A549 (cell line): ENCODE measurements around the gene RTEL1. TPM values are rescaled to one million over a fixed set of nuclear protein-coding genes. Genes with fewer than 3 reads are reported as not detected.
A peak's percentile ranks its signal among the peaks of the same experiment; 100 is the strongest.

Experiments
- ATAC-seq, 2 experiments: fragments of 200-7000 bp in 1 of 2; fragments of >200 bp in 1 of 2; cut with Nextera tagmentation in 1 of 2; cut with Tn5 transposase in 1 of 2; 3 replicates each; pipeline versions ENCODE4 v1.8.0 to v1.9.1; 2018 to 2020; ENCODE audit warnings: mild to moderate bottlenecking in 1 of 2, moderate library complexity in 1 of 2
- CTCF ChIA-PET: fragments of 300-600 bp; sonication (Branson Sonifier 250); formaldehyde crosslinking; extraction: SDS; loops from one replicate; lab custom pipeline; 2021; ENCODE audit warnings: antibody characterized with exemption, inconsistent platforms; lab: Yijun Ruan, JAX
- POLR2A ChIA-PET: fragments of 350-600 bp; formaldehyde crosslinking; extraction: SDS; loops from one replicate; lab custom pipeline; 2021; ENCODE audit warnings: antibody characterized with exemption, inconsistent platforms; lab: Yijun Ruan, JAX
- DNase-seq, 2 experiments: peaks; one replicate each; pipeline versions ENCODE4 v3.0.0 to v3.0.0-alpha.2; 2011 to 2016; ENCODE audit warnings: low read depth in 1 of 2, low spot score in 1 of 2
- FAIRE-seq: peaks from 2 replicates; lab custom pipeline; 2011; peaks lifted over from hg19 to GRCh38; lab: Jason Lieb, UNC
- H3K27ac ChIP-seq, 2 experiments: fragments of >200 bp; sonication (Bioruptor Twin); formaldehyde crosslinking; 3 replicates each; pipeline ENCODE4 v1.5.1; 2016 to 2017
- H3K4me1 ChIP-seq: fragments of >200 bp; sonication (Bioruptor Twin); formaldehyde crosslinking; 3 replicates; pipeline ENCODE4 v1.6.1; 2016
- H3K4me2 ChIP-seq: fragments of >200 bp; sonication (Bioruptor Twin); formaldehyde crosslinking; 3 replicates; pipeline ENCODE4 v1.6.1; 2016
- H3K4me3 ChIP-seq: fragments of >200 bp; sonication (Bioruptor Twin); formaldehyde crosslinking; 3 replicates; pipeline ENCODE4 v1.5.1; 2016
- H3K9me3 ChIP-seq: fragments of >200 bp; sonication (Bioruptor Twin); formaldehyde crosslinking; 3 replicates; pipeline ENCODE4 v1.6.1; 2016
- ATOH8 ChIP-seq: fragments of 250-450 bp; sonication (Bioruptor Pico); IDR thresholded peaks from 2 replicates; pipeline ENCODE4 v1.5.0; 2020; ENCODE audit warnings: low read depth, mild to moderate bottlenecking, moderate library complexity
- CEBPB ChIP-seq, 2 experiments: fragments of >200 bp in 1 of 2; sonication (Bioruptor Twin) in 1 of 2; formaldehyde crosslinking in 1 of 2; IDR thresholded peaks; 2 replicates each; pipeline ENCODE4 v1.6.1; 2012 to 2016
- CHD2 ChIP-seq: fragments of 150-350 bp; IDR thresholded peaks from 2 replicates; pipeline ENCODE4 v1.6.1; 2014; ENCODE audit warnings: low read length; ENCODE audit not compliant: partially characterized antibody
- CHD4 ChIP-seq: fragments of 200-600 bp; sonication (generic); IDR thresholded peaks from 2 replicates; pipeline ENCODE4 v1.6.1; 2016; ENCODE audit warnings: antibody characterized with exemption, mild to moderate bottlenecking, borderline replicate concordance
- CTCF ChIP-seq: fragments of >200 bp; sonication (Bioruptor Twin); formaldehyde crosslinking; IDR thresholded peaks from 3 replicates; pipeline ENCODE4 v1.5.1; 2016
- EP300 ChIP-seq, 2 experiments: fragments of >200 bp; sonication (Bioruptor Twin); formaldehyde crosslinking; IDR thresholded peaks; 2 replicates in 1 of 2; 3 replicates in 1 of 2; pipeline ENCODE4 v1.6.1; 2016 to 2017
- FOSB ChIP-seq: fragments of 250-450 bp; sonication (Bioruptor Pico); IDR thresholded peaks from 2 replicates; pipeline ENCODE4 v1.5.0; 2020; ENCODE audit warnings: mild to moderate bottlenecking, moderate library complexity
- FOSL2 ChIP-seq, 2 experiments: fragments of 450-650 bp in 1 of 2; fragments of >200 bp in 1 of 2; sonication (Bioruptor Twin) in 1 of 2; formaldehyde crosslinking; IDR thresholded peaks; 2 replicates each; pipeline versions ENCODE4 v1.5.0 to v1.6.1; 2016 to 2020; ENCODE audit warnings: mild to moderate bottlenecking in 1 of 2, moderate library complexity in 1 of 2
- GATA3 ChIP-seq: IDR thresholded peaks from 2 replicates; pipeline ENCODE4 v1.6.1; 2012; ENCODE audit warnings: borderline replicate concordance
- HES2 ChIP-seq: fragments of >200 bp; sonication (Bioruptor Twin); formaldehyde crosslinking; IDR thresholded peaks from 2 replicates; pipeline ENCODE4 v1.6.1; 2016
- HMGXB4 ChIP-seq: fragments of 250-450 bp; sonication (Bioruptor Pico); IDR thresholded peaks from 2 replicates; pipeline ENCODE4 v1.5.0; 2021; ENCODE audit warnings: mild to moderate bottlenecking, moderate library complexity, borderline replicate concordance
- HOXA7 ChIP-seq: fragments of 250-450 bp; sonication (Bioruptor Pico); IDR thresholded peaks from 2 replicates; pipeline ENCODE4 v1.5.0; 2020; ENCODE audit warnings: mild to moderate bottlenecking, moderate library complexity
- HOXB13 ChIP-seq: fragments of 250-450 bp; sonication (Bioruptor Pico); IDR thresholded peaks from 2 replicates; pipeline ENCODE4 v1.5.0; 2020; ENCODE audit warnings: low read depth, mild to moderate bottlenecking, moderate library complexity
- HOXB5 ChIP-seq: fragments of 250-450 bp; sonication (Bioruptor Pico); IDR thresholded peaks from 2 replicates; pipeline ENCODE4 v1.5.0; 2020; ENCODE audit warnings: mild to moderate bottlenecking, moderate library complexity
- KDM1A ChIP-seq: fragments of 200-600 bp; sonication (generic); IDR thresholded peaks from 2 replicates; pipeline ENCODE4 v1.6.1; 2016; ENCODE audit warnings: low read depth, mild to moderate bottlenecking
- KDM5A ChIP-seq: fragments of 200-600 bp; sonication (generic); IDR thresholded peaks from 2 replicates; pipeline ENCODE4 v1.6.1; 2016; ENCODE audit warnings: antibody characterized with exemption, mild to moderate bottlenecking
- MAFK ChIP-seq: fragments of 450-650 bp; IDR thresholded peaks from 2 replicates; pipeline ENCODE4 v1.6.1; 2014; ENCODE audit not compliant: partially characterized antibody
- MYC ChIP-seq: IDR thresholded peaks from 2 replicates; pipeline ENCODE4 v1.6.1; 2012; ENCODE audit warnings: mild to moderate bottlenecking, inconsistent platforms, low read length, improper control_type of control experiment, borderline replicate concordance
- NPAS2 ChIP-seq: fragments of 250-450 bp; sonication (Bioruptor Pico); IDR thresholded peaks from 2 replicates; pipeline ENCODE4 v1.8.0; 2022; ENCODE audit warnings: mild to moderate bottlenecking, moderate library complexity, borderline replicate concordance
- NR3C1 ChIP-seq: fragments of >200 bp; sonication (Bioruptor Twin); formaldehyde crosslinking; IDR thresholded peaks from 3 replicates; pipeline ENCODE4 v1.6.1; 2017
- POLR2AphosphoS2 ChIP-seq: conservative IDR thresholded peaks from 2 replicates; pipeline ENCODE4 v1.6.1; 2012; ENCODE audit warnings: low read length, improper control_type of control experiment, inconsistent platforms
- RAD21 ChIP-seq, 2 experiments: fragments of >200 bp in 1 of 2; sonication (Bioruptor Twin) in 1 of 2; formaldehyde crosslinking in 1 of 2; IDR thresholded peaks in 1 of 2; conservative IDR thresholded peaks in 1 of 2; 2 replicates in 1 of 2; 3 replicates in 1 of 2; pipeline ENCODE4 v1.6.1; 2012 to 2018; ENCODE audit warnings: inconsistent platforms in 1 of 2
- RCOR1 ChIP-seq: fragments of 150-350 bp; IDR thresholded peaks from 2 replicates; pipeline ENCODE4 v1.6.1; 2014; ENCODE audit warnings: antibody characterized with exemption, low read length, low read depth
- ZNF302 ChIP-seq: fragments of 250-450 bp; sonication (Bioruptor Pico); IDR thresholded peaks from 2 replicates; pipeline ENCODE4 v1.9.0; 2021; ENCODE audit warnings: inconsistent platforms, mild to moderate bottlenecking, moderate library complexity
- ZSCAN20 ChIP-seq: fragments of 250-450 bp; sonication (Bioruptor Pico); IDR thresholded peaks from 2 replicates; pipeline ENCODE4 v1.8.0; 2022; ENCODE audit warnings: mild to moderate bottlenecking, moderate library complexity
- WGBS: methylation state at CpG from one replicate; pipeline ENCODE4 v1.1.6; 2017; ENCODE audit errors: missing lambda C conversion rate; 5-methylcytosine and 5-hydroxymethylcytosine counted together
- polyA plus RNA-seq, 4 experiments: library from polyadenylated mRNA; depleted of rRNA in 3 of 4; stranded (reverse); fragments of >200 nt; fragmentation: RNase III in 1 of 4; extraction: RNeasy Plus Mini Kit Qiagen cat#74134 plus additional on column Dnase treatment in 1 of 4; gene quantifications; 2 replicates in 3 of 4; 3 replicates in 1 of 4; pipeline ENCODE4 v1.2.3, GENCODE V29; 2011 to 2017

Gene RTEL1
- polyA plus RNA-seq, 2 of the 4 experiments (the other 2 are of a cell fraction), result 11.3 to 12.6 TPM

GRCh38 chr20:63653041-63653973 is 4.8 kb upstream of the RTEL1 start, which contains the start of gene STMN3 (continued):
- no peak for TF ChIP-seq FOSL2 (IDR thresholded peaks at IDR 0.05)
- TF ChIP-seq FOSL2 (CRISPR knock-in tag; IDR thresholded peaks at IDR 0.05), result no peak

GRCh38 chr20:63653974-63654668 is 4.0 kb upstream of the RTEL1 start:
- ATAC-seq, result no peak
- CTCF ChIA-PET, result no interaction called here
- no peak overlapping the region; a peak in 1 of 6 replicates for H3K27ac ChIP-seq
- H3K4me1 ChIP-seq, result peaks cover 15% of the 10 kb centered on the region
- no peaks in the 10 kb centered on the region for H3K9me3 ChIP-seq
- no peak for TF ChIP-seq RCOR1
- TF ChIP-seq GATA3, result no peak
- TF ChIP-seq CHD2, result no peak
- TF ChIP-seq HOXB13 (CRISPR knock-in tag), result no peak
- TF ChIP-seq HOXA7, result no peak
- TF ChIP-seq CEBPB (IDR thresholded peaks at IDR 0.05), result no peak
- no peak for TF ChIP-seq CTCF
- no peak for TF ChIP-seq ZNF302
- no peak for TF ChIP-seq POLR2AphosphoS2
- no peak for TF ChIP-seq HES2
- TF ChIP-seq MAFK, result no peak
- TF ChIP-seq ZSCAN20 (CRISPR knock-in tag), result no peak
- TF ChIP-seq NPAS2 (CRISPR knock-in tag), result no peak
- TF ChIP-seq KDM5A, result no peak
- no peak for TF ChIP-seq HOXB5 (CRISPR knock-in tag)
- no peak for TF ChIP-seq FOSB (CRISPR knock-in tag)
- TF ChIP-seq EP300 (IDR thresholded peaks at IDR 0.05), result no peak
- TF ChIP-seq KDM1A, result no peak
- TF ChIP-seq MYC, result no peak
- no peak for TF ChIP-seq CHD4
- H3K4me2 ChIP-seq, result peak overlapping the region; percentile 99
- FAIRE-seq, result no peak
- H3K4me3 ChIP-seq, result peak overlapping the region; percentile 56; the same call in 1 of the 3 replicates
- no peak for DNase-seq
- POLR2A ChIA-PET, result no interaction called here
- WGBS, result 80% methylated on average over 11 of the region's 15 CpGs

GRCh38 chr20:63655249-63655648 is 2.9 kb upstream of the RTEL1 start:
- Histone ChIP-seq H3K27ac (no peak overlapping the region), H3K9me3 (no peaks in the 10 kb centered on the region), H3K4me3 (no peak overlapping the region), H3K4me2 (no peak overlapping the region), H3K4me1 (peaks cover 20% of the 10 kb centered on the region)
- ChIA-PET CTCF (no interaction called here), POLR2A (no interaction called here)
- ATAC-seq (no peak), FAIRE-seq (no peak), DNase-seq (no peak)
- 59% methylated on average over 4 of the region's 4 CpGs for WGBS
- TF ChIP-seq HES2, result no peak
- no peak for TF ChIP-seq HOXB13 (CRISPR knock-in tag)
- no peak for TF ChIP-seq ATOH8
- TF ChIP-seq HMGXB4 (CRISPR knock-in tag), result no peak
- no peak for TF ChIP-seq MYC
- TF ChIP-seq NR3C1, result no peak
- TF ChIP-seq RAD21 (conservative IDR thresholded peaks at IDR 0.05 in 1 of 2, IDR thresholded peaks at IDR 0.05 in 1 of 2), result no peak
- no peak for TF ChIP-seq GATA3
- TF ChIP-seq CHD4, result no peak
